Subcutaneous abdominal adipose tissue (tissue), 5 donors: ENCODE results near the gene CD74.
"Not testable (repeated sequence)": the region's sequence is repeated elsewhere in the genome, so short reads cannot be mapped to it uniquely, and the experiment has no call there.

ENCODE experiments used
- H3K27ac ChIP-seq: one replicate; pipeline ENCODE4 v1.7.0; 2013; ENCODE audit warnings: low read depth, mild to moderate bottlenecking, inconsistent platforms, low read length, moderate library complexity
- H3K27me3 ChIP-seq, 5 donors: one replicate each; pipeline ENCODE4 v1.7.0; 2013; ENCODE audit warnings: low read length in 5 of 5, inconsistent platforms in 1 of 5; ENCODE audit not compliant: control insufficient read depth in 5 of 5, insufficient read depth in 4 of 5
- H3K36me3 ChIP-seq, 5 donors: one replicate each; pipeline ENCODE4 v1.7.0; 2013; ENCODE audit warnings: low read length in 5 of 5; ENCODE audit not compliant: control insufficient read depth in 5 of 5, insufficient read depth in 5 of 5
- H3K4me1 ChIP-seq, 5 donors: one replicate each; pipeline ENCODE4 v1.7.0; 2013; ENCODE audit warnings: low read length in 5 of 5, mild to moderate bottlenecking in 3 of 5, moderate library complexity in 1 of 5; ENCODE audit not compliant: control insufficient read depth in 5 of 5, insufficient read depth in 5 of 5
- H3K4me3 ChIP-seq, 5 donors: one replicate each; pipeline ENCODE4 v1.7.0; 2013; ENCODE audit warnings: low read length in 5 of 5, low read depth in 1 of 5
- H3K9ac ChIP-seq, 5 donors: one replicate each; pipeline ENCODE4 v1.7.0; 2013; ENCODE audit warnings: low read length in 5 of 5, mild to moderate bottlenecking in 4 of 5, moderate library complexity in 3 of 5
- H3K9me3 ChIP-seq, 5 donors: one replicate each; pipeline ENCODE4 v1.7.0; 2013; ENCODE audit warnings: low read length in 5 of 5; ENCODE audit not compliant: control insufficient read depth in 5 of 5
- donor health status: healthy.
- donor health status: healthy.
- donor health status: healthy.
- donor health status: healthy.
- donor health status: healthy.

Gene CD74

GRCh38 chr5:150428978-150429377 is 16.3 kb upstream of the CD74 start:
- Histone ChIP-seq H3K9ac (no peak overlapping the region), H3K27ac (no peak overlapping the region)

GRCh38 chr5:150428106-150428876 is 15.6 kb upstream of the CD74 start:
- H3K4me1 ChIP-seq = peaks cover 0 to 22% (median 11%) of the 10 kb centered on the region in 5 donors
- H3K27me3 ChIP-seq = no peaks in the 10 kb centered on the region
- no peaks in the 10 kb centered on the region for H3K9me3 ChIP-seq
- H3K4me3 ChIP-seq = peak overlapping the region in 3 of 5 donors; percentile 7 to 25 (median 11)
- H3K9ac ChIP-seq = peak overlapping the region in 1 of 5 donors; percentile 16
- no peaks in the 10 kb centered on the region for H3K36me3 ChIP-seq
- H3K27ac ChIP-seq = no peak overlapping the region

More at GRCh38 chr5:150428978-150429377, 16.3 kb upstream of the CD74 start:
- no peaks in the 10 kb centered on the region for H3K36me3 ChIP-seq
- H3K9me3 ChIP-seq = no peaks in the 10 kb centered on the region
- no peaks in the 10 kb centered on the region for H3K27me3 ChIP-seq
- peaks cover 0 to 22% (median 11%) of the 10 kb centered on the region in 5 donors for H3K4me1 ChIP-seq
- H3K4me3 ChIP-seq = no peak overlapping the region

- H3K27me3 ChIP-seq, H3K36me3 ChIP-seq, H3K9me3 ChIP-seq, H3K9ac ChIP-seq, H3K27ac ChIP-seq, H3K4me3 ChIP-seq: not testable (repeated sequence)
- H3K4me1 ChIP-seq = peaks cover 0 to 15% (median 11%) of the 10 kb centered on the region in 5 donors
Observed at GRCh38 chr5:150426165-150426564, 13.5 kb upstream of the CD74 start.

GRCh38 chr5:150422758-150423157 is 10.0 kb upstream of the CD74 start:
- Histone ChIP-seq H3K9ac (no peak overlapping the region), H3K9me3 (no peaks in the 10 kb centered on the region)

GRCh38 chr5:150422075-150422474 is 9.4 kb upstream of the CD74 start:
- Histone ChIP-seq H3K36me3 (no peaks in the 10 kb centered on the region), H3K9me3 (no peaks in the 10 kb centered on the region), H3K27me3 (no peaks in the 10 kb centered on the region), H3K4me3 (no peak overlapping the region), H3K4me1 (no peaks in the 10 kb centered on the region), H3K27ac (no peak overlapping the region), H3K9ac (no peak overlapping the region)

More at GRCh38 chr5:150422758-150423157, 10.0 kb upstream of the CD74 start:
- Histone ChIP-seq H3K4me1 (peaks cover 0 to 2% (median under 1%) of the 10 kb centered on the region in 5 donors), H3K27me3 (no peaks in the 10 kb centered on the region), H3K27ac (no peak overlapping the region), H3K4me3 (no peak overlapping the region), H3K36me3 (no peaks in the 10 kb centered on the region)

- H3K9ac ChIP-seq = no peak overlapping the region
- H3K4me3 ChIP-seq = no peak overlapping the region
- H3K27ac ChIP-seq = no peak overlapping the region
- H3K27me3 ChIP-seq = no peaks in the 10 kb centered on the region
- no peaks in the 10 kb centered on the region for H3K9me3 ChIP-seq
- H3K4me1 ChIP-seq = no peaks in the 10 kb centered on the region
- no peaks in the 10 kb centered on the region for H3K36me3 ChIP-seq
Observed at GRCh38 chr5:150419630-150420270, 7.0 kb upstream of the CD74 start.

- H3K4me3 ChIP-seq, H3K27me3 ChIP-seq, H3K9me3 ChIP-seq, H3K36me3 ChIP-seq: not testable (repeated sequence)
- peaks cover 0 to 40% (median 21%) of the 10 kb centered on the region in 5 donors for H3K4me1 ChIP-seq
- H3K9ac ChIP-seq = peak overlapping the region in 1 of 5 donors; percentile 58
- peak overlapping the region; percentile 80 for H3K27ac ChIP-seq
Observed at GRCh38 chr5:150413902-150414790, 1.4 kb upstream of the CD74 start.

GRCh38 chr5:150413176-150413901 is 629 bp upstream of the CD74 start:
- no peaks in the 10 kb centered on the region for H3K9me3 ChIP-seq
- H3K4me1 ChIP-seq = peaks cover 0 to 48% (median 27%) of the 10 kb centered on the region in 5 donors
- H3K9ac ChIP-seq = peak overlapping the region in 4 of 5 donors; percentile 16 to 88 (median 43)
- H3K27me3 ChIP-seq = no peaks in the 10 kb centered on the region
- H3K36me3 ChIP-seq = peaks cover 0 to 4% (median 3%) of the 10 kb centered on the region in 5 donors
- peak overlapping the region in 4 of 5 donors; percentile 26 to 93 (median 82) for H3K4me3 ChIP-seq
- peak overlapping the region; percentile 80 for H3K27ac ChIP-seq

GRCh38 chr5:150411245-150411979 is 1.3 kb downstream of the CD74 start:
- H3K36me3 ChIP-seq = peaks cover 0 to 20% (median 13%) of the 10 kb centered on the region in 5 donors
- peak overlapping the region; percentile 9 to 88 (median 80) for H3K9ac ChIP-seq
- H3K4me1 ChIP-seq = peaks cover 0 to 67% (median 33%) of the 10 kb centered on the region in 5 donors
- H3K4me3 ChIP-seq = peak overlapping the region; percentile 75 to 93 (median 81)
- H3K9me3 ChIP-seq = no peaks in the 10 kb centered on the region
- peaks cover 0 to 4% (median 2%) of the 10 kb centered on the region in 5 donors for H3K27me3 ChIP-seq
- H3K27ac ChIP-seq = peak overlapping the region; percentile 80
